Measurements from ENCODE around the gene AK1.
A peak's percentile ranks its signal among the peaks of the same experiment; 100 is the strongest.

The AK1 gene

DNA sequence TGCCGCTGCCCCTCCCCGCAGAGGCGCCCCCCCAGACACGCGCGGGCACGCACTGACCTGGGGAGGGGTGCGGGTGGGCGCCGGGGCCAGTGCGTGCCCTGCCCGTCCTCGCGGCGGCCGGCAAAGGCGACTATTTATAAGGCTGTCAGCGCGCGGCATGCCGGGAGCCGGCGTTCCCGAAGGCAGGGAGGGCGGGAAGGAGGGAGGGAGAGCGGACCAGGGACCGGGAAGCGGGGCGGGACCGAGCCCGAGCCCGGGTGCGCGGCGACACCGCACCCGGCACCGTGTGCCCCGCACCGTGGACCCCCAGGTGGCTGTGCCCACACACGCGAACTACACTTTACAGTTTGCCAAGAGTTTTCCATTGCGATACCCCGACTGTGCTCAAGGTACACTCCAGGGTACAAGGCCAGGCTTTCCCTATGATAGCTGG is at the start of gene AK1:
TSS of gene AK1 (minus strand) at position 110 of the 433 bp plus-strand sequence. CDS start 3,058 bp downstream, outside the sequence.
- peak; percentile 36 for DNase-seq

GRCh38 chr9:127926906-127927200 is 49.4 kb upstream of the AK1 start:
- DNase-seq: no peak

DNA sequence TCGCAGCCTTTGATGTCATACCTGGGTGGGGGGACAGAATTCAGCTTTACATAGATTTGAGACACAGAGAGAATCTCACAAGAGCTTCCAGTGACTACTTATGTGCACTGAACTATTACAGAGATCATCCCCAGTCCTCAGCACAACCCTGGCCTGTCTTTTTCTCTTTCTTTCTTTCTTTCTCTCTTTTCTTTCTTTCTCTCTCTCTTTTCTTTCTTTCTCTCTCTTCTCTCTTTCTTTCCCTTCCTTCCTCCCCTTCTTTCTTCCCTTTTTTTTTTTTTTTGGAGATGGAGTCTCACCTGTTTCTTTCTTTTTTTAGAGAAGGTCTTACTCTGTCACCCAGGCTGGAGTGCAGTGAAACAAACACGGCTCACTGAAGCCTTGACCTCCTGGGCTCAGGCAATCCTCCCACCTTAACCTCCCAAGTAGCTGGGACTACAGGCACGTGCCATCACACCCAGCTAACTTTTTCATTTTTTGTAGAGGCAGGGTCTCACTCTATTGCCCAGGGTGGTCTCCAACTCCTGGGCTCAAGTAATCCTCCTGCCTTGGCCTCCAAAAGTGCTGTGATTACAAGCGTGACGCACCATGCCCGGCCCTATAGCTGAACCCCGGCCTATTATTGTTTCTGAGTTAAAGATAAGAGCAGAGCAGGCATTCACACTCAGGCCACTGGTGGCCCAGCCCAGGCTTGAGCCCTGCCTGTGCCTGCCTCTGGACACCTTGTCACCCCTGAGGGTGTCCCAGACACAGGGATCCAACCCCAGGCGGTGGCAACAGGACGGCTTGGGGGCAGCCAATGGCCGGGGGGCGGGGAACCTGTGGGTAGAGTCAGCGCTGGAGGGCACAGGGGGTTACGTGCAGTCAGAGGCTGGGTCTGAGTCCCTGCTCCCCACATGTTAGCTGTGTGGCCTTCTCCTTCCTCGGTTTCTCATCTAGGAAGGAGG is 48.8 kb upstream of the AK1 start:
- no peak for DNase-seq

DNA sequence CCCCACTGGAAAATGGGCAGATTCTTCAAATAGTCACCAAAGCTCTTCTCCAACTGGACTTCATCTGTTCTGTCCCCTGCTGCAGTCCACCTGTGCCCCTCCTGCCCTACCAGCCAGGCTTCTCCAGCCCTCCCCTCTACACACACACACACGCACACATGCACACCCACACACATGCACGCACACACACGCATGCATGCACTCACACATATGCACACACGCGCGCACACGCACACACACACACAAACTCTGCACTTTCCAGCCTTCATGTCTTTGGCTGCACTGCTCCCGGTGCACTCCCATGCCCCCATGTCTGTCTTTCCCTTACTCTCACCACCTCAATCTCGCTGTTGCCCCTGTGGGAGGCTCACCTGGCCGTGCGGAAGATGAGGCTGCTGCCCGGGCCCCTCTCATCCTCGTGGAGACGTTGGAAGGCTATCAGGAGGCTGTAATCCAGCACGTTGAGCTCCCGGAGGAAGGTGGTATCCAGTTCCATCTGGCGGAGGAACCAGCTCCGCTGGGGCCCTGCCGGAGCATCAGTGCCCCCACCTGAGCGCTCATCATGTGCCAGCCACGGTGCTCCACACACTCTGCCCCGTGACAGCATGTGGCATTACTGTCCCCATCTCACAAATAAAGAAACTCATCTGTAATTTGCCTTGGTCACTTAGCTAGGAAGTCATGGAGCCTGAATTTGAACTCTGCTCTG is 47.4 kb upstream of the AK1 start:
- no peak for DNase-seq

- DNase-seq: no peak
These were observed 46.3 kb upstream of the AK1 start for GRCh38 chr9:127923771-127924170.

DNA sequence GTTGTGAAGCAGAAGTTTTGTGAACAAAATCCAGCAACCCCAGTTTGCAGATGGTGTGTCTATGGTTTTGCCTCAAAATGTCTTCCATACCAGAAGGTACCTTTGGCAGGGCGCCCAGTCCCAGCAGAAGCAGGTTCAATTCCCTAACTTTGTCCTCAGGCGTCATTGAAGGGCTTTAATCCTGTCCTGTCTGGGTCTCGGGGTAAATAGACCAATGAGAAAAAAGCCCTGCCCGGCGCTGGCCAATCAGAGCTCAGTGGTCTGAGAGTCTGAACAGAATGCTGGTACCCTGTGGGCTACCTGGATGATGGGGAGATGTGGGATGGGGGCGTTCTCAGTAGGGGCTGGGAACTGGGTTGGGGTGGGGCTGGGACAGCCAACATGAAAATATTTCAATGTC is 45.6 kb upstream of the AK1 start:
- DNase-seq: no peak

GRCh38 chr9:127921557-127922120 is 44.2 kb upstream of the AK1 start:
- peak; percentile 64 for DNase-seq

- no peak for DNase-seq
These were observed 43.3 kb upstream of the AK1 start for GRCh38 chr9:127920794-127921193.

- DNase-seq: peak; percentile 39
These were observed 41.9 kb upstream of the AK1 start for GRCh38 chr9:127919253-127919815.

DNA sequence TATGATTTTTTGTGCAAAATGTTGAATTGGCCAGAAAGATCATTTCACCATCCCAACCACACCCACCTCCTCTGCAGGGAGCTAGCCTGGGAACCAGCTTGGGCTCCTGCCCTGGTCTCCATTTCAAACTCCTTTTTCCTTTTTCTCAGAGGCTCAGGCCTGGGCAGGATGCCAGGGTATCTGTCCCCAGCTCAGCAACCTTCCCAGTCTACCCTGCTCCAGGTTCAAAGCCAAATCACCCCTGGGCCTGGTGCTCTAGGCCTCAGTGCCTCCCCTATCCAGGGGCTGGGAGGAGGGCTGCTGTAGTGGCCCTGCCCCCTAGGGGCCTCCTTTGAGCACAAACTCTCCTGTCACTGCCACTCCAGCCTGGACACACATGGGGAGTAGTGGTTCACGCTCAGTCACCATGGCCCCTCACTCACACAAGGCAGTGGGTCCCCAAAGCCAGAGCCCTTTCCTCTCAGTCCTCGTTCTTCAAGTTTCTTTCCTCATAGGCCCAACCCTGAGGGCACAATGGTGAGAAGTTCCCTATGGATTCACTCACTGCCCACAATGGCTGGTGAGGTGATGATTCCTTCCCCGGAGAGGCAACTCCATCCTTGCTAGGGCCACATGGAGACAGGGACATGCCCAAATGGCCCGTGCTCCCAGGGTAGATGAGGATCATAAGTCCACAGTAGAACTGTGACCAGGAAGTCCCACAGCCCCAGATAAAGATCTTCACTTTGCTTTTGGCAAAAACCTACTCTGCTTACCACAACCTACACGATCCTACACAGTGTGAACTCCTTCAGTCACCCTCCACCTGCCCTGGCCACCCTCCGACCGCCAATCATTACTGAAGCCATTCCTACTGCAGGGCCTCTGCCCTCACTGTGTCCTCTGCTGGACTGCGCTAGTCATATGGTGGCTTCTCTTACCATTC is 41.0 kb upstream of the AK1 start:
- peak; percentile 33 for DNase-seq

DNA sequence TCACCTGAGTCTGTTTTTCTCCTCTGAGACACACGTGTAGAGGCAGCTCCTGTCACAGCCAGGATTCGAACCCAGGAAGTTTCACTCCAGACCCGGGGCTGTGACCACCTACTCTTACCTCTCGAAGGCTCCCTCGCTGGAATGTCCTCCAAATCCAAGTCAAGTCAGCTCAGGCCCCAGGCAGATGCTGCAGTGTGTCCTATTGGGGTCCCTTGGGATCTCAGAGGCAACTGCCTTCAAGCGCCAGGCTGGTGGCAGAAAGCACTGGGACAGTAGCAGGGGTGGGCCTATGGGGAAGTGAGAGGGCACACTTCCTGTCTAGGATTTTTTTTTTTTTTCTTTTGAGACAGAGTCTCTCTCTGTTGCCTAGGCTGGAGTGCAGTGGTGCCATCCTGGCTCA is 40.1 kb upstream of the AK1 start:
- no peak for DNase-seq

DNA sequence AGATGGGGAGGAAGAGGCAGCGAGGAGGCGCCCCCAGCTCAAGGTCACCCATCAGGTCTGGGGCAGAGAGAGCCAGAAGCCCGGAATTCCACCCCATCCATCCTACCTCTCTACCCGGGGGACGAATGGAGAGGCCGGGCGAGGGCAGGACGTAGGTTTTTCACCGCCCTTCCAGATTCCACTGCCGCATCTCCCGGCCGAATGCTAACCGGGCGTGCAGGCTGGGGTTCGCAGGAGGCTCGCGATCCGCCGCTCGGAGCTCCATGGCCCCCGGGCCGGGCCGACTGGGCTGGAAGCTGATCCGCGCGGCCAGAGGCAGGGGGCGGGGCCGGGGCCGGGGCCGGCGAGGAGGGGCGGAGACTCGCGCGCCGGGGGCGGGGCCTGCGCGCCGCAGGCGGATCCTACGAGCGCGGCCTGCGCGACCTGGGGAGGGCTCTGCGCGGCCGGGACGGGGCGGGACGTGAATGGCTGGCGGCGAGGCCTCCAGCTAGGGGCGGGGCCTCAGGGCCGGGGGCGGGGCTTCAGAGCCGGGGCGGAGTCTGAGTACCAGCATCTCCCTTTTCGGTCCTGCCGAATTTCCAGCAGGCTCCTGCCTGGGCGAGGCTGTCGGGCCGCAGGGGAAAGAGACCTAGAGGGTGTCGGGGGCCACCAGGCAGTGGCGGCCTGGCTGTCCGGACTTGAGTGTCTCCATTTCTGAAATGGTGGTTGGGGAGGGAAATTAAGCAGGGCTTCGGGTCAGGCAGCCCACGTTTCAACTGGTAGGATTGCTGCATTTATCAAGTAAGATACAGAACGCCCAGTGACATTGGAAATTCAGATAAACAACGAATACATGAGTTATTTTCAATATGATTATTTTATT is 39.5 kb upstream of the AK1 start, which contains the start of gene ST6GALNAC4:
TSS of gene ST6GALNAC4 (minus strand) at position 322 of the 862 bp plus-strand sequence. CDS start 622 bp downstream, outside the sequence.
- DNase-seq: peak; percentile 94

- DNase-seq: no peak
These were observed 38.6 kb upstream of the AK1 start for GRCh38 chr9:127915801-127916719.

DNA sequence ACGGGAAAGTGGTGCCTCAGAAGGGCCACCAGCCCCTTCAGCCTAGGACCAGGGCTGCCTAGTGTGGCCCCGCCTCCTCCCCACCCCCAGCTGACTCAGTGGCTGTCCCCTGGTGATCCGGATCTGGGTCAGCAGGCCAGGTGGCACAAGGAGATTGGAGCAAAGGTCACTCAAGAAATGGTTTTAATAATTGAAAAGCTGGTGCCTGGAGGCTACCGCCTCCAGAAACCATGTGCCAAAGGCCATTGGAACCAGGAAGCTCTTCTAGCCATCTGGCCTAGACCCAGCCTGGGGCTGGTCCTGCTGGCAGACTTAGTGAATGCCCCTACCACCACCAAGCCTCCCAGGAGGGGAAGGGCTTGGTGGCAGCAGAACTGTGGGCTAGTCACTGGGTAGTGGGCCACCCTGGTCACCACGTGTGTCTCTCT is 37.9 kb upstream of the AK1 start:
- DNase-seq: no peak

DNA sequence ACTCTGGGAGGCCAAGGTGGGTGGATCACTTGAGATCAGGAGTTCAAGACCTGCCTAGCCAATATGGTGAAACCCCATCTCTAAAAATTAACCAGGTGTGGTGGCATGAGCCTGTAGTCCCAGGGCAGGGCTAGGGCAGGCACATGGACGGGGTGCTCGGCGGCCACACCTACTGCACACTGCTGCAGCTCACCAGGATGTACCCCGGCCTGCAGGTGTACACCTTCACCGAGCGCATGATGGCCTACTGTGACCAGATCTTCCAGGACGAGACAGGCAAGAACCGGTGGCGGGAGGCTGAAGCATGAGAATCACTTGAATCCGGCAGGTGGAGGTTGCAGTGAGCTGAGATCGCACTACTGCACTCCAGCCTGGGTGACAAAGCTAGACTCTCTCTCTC is 36.2 kb upstream of the AK1 start:
- no peak for DNase-seq

DNA sequence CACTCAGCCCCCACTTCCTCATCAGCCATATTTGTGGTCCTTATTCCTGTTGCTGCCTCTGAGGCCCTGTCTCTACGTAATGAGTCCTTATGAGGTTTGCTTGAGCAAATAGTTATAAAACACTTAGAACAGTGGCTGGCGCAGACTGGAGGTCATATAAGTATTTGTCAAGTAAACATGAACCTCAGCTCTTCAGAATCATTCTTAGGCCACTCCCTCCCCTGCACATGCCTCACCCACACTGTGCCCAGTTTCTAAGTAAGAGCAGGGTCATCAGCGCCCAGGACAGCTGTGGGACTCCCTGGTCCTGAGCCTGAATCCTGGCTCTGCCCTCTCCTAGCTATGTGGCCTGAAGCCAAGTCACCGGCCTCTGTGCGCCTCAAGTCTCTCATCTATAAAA is 35.4 kb upstream of the AK1 start:
- no peak for DNase-seq

DNA sequence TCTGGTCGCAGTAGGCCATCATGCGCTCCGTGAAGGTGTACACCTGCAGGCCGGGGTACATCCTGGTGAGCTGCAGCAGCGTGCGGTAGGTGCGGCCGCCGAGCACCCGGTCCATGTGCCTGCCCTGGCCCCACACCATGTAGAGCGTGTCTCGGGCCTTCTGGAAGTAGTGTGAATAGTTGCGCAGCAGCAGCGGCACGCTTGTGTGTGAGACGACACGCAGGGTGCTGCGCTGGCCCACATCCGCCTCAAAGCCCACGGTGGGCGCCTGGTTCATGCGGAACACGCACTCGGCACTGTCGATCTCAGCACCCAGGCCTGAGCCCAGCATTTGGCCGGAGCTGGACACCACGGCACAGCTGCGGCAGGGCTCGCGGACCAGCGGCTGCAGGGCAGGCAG is 34.8 kb upstream of the AK1 start:
- DNase-seq: no peak

DNA sequence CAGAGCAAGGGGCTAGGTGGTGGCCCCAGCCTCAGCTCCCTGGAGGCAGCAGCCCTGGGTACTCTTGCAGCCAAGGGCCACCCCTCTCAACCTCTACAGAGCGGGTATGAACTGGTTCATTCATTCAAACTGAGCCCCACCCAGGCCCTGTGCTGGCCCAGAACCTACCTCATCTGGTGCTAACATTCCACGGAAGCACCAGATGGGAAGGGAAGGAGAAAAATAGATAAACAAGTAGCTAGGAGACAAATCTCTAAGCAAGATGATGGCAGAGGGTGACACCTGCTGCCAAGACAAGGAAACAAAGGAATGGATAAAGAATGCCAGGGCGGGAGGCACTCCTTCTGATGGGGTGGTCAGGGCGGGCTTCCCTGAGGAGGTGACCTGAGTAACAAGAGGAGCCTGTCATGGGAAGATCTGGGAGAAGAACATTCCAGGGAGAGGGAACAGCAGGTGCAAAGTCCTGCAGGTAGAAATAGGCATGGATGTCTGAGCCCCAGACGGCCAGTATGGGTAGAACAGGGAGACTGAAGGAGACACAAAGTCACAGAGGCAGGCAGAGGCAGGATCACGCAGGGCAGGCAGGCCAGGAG is 33.2 kb upstream of the AK1 start:
- DNase-seq: peak; percentile 34

DNA sequence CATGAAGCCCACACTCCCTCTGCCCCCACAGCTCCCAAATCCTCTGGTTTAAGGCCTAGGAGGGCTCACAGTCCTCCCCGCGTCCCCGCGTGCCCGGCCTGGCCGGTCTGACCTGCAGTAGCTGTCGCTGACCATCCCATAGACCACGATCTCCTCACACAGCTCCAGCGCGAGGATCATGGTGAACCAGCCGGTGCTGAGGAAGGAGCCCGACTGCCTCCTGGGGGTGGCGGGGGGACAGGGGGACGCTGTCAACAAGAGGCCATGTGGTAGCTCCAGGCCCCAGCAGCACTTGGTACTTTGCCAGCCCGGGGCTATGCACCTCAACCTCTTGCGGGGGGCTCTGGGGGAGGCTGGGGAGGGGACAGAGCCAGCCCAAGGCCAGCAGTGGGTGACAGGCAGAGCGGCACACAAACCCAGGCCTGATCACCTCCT is 32.4 kb upstream of the AK1 start:
- DNase-seq: no peak

DNA sequence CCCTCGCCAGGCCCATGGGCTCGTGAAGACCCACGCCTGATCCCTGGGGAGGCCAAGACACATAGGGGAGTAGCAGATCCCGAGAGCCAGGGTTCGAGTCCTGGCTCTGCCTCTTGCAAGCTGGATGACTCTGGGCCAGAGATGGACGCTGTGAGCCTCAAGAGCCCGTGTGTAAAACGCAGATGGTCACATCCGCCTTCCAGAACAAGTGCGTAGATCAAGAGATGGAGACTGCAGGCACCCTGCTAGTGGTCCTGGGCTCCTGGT is 31.1 kb upstream of the AK1 start:
- no peak for DNase-seq

Data from OCI-M1 (cell line).